GM21360 (cell line): ENCODE results near the gene LRP8.

ENCODE experiments used
- ATAC-seq: cut with Tn5 transposase; IDR thresholded peaks from one replicate; pipeline ENCODE4 v1.9.1; 2021; ENCODE audit warnings: mild to moderate bottlenecking, moderate library complexity; ENCODE audit not compliant: unreplicated experiment

LRP8 gene

DNA sequence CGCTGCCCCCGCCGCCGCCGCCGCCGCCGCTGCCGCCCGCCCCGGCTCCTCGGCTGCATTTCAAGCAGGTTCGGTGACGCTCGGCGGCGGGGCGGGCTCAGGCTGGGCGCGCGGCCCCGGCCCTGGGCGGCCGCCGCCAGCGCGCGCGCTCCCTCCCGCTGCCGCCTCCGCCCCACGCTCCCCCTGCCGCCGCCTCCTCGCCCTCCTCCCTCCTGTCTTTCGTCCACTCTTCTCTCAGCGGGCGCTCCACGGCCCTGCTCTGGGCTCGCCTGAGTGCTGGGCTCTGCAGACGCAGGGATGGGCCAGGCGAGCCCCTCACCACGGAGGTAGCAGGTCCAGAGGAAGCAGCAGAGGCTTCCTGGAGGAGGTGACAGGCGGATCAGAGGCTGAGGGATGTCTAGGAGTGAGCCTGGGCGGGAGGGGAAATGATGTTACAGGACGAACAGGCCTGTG is at the start of gene LRP8:
LRP8 (minus strand) TSS at position 62 of the 453 bp plus-strand sequence. CDS start 158 bp downstream, outside the sequence.
- peak; percentile 43 for ATAC-seq

DNA sequence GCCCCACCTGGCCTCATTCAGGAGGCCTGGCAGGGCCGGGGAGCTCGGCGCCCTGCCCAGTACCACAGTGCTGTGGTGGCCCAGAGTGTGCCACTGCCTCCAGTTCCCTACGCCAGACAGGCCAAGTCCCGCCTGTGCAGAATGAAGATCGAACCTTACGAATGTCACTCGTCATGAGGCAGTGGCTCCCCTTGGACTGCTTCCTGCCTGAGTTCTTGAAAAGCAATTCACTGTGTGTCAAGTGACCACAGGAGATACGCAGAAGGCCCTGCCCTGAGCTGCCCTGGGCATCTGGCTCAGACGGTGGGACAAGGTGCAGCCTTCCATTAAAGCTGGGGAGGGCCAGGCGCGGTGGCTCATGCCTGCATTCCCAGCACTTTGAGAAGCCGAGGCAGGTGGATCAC is 49.6 kb upstream of the LRP8 start:
- no peak for ATAC-seq

DNA sequence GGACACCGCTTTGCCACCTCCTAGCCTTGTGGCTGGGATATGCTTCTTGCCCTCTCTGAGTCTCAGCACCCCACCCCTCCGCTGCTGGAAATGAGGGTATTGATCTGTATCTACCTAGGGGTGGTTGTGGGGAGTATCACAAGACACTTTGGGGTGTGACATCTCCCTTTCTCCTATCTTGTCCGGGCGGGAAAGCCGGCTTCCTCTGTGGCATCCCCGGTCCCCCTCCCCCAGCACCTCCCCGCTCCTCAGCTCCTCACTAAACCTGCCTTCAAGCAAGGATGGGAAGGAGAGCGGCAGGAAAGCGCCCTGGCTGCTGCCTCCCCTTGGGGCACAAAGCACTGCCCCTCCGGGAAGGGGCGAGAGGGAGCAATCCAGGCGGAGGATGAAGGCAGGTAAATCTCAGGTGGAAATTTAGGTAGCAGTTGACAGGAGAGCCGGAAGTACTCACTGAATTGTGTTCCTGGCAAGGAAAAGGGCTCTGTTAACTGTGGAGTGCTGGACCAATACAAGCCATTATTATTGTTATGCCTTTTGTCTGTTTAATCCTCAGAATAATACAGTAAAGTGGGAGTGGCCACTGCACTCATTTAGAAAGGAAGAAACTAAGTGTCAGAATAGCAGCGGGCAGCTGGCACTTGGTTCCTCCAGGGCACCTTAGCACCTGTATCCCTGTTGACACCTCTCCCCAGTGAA is 49.0 kb upstream of the LRP8 start:
- no peak for ATAC-seq

DNA sequence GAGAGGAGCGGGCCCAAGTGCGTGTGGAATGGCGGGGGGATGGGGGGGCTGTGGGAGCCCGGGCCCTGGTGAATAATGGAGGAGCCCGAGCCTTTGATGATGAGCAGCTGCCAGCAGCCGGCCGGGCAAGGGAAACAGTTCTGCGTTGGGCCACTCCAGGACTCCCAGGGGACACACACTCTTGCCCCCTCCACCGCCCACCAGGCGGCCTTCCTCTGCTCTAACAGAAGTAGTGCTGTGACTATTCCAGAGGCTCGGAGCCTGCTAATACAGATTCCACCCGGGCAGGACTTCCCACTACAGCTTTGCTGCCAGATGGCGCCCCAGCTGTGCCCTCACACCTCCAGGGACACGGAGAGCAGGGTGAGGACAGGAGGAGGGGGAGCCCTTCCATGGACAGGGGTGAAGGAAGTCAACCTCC is 48.2 kb upstream of the LRP8 start:
- no peak for ATAC-seq

DNA sequence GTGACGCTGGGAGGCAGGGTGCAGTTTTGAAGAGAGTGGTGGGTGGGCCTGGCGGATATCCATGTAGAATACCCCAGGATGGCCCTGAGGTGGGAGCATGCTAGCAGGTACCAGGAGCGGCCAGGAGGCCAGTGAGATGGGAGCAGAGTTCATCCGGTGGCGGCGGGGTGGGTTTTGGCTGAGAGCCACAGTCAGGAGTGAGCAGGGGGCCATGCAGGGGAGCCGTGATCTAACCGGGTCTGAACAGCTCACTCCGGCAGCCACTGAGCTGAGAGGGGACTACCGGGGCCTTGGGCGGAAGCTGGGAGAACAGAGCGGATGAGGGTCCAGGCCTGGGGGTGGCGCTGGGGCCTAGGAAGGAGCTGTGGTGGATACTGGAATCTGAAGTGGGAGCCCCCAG is 47.6 kb upstream of the LRP8 start:
- no peak for ATAC-seq

DNA sequence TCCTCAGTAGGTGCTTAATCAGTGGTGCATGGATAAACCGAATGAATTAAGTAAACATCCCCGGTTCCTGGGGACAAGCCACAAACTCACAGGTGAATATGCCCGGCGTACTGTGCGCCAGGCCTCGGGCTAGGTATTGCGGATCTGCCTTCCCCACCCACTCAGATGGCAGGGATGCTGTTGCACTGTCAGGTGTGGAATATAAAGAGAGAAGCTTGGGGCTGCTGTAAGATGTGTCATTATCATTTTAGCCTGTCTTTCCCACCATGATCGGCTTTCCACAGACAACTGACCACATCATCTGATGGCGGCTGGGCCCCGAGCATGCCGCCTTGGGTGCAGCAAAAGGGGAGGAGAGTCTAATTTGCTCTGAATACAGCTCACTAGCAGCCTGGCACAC is 45.4 kb upstream of the LRP8 start:
- ATAC-seq: no peak

DNA sequence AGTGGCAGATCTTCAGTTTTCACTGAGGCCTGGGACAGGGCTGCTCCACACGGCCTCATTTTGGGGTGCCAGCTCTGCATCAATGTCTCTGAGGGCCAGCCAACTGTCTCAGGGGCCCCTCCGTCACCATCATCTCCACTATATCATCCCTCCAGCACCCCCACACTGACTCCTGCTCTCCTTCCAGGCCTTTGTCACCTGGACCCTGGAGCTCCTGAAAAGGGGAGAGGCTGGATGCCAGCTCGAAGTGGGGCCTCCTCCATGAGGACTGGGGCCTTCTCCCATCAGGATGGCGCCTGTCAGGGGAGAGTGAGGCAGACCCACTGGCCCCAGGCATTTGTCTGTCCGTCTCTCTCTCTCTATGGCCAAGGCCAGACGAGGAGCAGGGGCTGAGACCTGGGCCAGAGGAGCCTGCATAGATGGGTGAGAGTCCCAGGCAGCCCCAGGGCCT is 44.7 kb upstream of the LRP8 start:
- no peak for ATAC-seq

DNA sequence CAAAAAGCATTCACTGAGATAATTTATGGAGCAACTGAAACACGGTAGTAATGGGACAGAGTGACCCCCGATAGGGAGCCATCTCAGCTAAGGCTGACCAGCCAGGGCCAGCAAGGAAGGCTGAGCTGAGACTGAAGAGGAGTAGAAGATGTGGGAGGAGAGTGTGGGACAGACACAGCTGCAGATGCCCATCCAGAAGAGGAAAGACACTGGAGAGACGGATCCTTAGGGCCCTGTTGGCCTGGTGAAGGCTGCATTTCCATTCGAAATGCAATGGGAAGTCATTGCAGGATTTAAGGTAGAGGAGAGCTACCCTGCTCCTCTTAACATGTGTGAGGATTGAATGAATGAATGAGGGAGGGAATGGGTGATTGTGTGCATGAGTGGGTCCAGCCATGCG is 44.0 kb upstream of the LRP8 start:
- ATAC-seq: no peak

DNA sequence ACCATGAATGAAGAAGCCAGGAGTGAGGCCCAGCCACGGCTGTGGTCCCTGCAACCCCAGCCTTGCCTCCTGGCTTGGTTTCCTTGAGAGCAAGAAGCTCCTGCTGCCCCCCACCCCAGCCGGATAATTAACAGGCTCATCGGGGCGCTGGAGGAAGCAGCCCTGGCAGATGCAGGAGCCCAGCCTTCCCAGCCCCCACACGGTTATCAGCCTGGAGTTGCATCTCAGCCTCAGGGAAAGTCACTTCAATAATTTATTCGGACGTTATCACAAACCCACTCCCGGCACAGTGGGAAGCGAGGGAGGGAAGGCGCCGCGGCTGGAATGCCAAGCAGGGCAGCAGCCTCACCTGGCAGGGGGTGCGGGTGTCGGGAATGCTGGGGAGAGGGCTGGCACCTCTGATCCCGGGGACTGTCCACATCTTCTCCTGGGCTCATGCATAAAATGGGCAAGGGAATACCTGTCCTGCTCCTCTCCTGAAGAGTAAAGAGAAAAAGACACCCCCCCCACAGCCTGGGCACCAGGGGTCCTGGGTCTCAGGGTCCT is 43.3 kb upstream of the LRP8 start:
- no peak for ATAC-seq

DNA sequence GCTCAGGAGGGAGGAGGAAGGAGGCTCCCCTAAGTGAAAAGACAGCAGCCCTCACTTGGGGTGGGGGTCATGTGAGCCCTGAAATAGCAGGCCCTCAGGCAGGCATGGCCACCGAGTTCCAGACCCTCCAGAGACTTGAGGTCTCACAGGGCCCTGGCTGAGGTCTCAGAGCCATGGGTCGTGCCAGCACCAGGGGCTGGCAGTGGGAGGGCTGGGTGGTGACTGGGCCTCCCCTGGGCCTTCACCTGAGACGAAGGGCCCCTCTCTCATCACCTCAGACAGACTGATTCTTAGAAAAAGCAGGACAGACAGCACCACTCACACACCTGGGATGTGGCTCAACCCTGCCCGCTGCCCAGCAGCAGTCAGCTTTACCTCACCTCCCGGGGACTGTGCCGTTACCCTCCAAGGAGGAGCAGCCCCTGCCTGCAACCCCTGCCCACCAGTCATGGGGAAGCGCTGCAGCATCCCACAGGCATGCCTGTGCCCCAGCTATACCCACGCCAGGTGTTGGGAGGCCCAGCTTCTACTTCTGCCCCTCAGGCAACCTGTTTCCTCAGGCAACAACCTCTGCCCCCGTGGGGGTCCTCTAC is 42.6 kb upstream of the LRP8 start:
- ATAC-seq: no peak

DNA sequence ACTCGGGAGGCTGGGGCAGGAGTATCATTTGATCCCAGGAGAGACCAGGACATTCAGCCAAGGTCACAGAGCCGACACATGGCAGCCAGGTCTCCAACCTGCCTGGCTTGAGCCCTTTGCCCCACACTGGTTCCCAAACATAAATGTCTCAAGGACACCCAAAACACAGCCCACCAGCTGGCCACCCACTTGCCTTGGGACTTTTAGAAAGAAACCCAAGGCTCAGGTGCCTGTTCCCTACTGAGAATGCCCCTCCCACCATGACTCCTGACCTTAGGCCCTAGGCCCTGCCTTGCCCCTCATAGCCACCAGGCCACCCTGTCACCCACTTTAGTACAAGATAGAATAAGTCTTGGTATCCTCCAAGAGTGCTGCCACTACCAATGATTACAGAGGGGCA is 41.9 kb upstream of the LRP8 start:
- no peak for ATAC-seq

DNA sequence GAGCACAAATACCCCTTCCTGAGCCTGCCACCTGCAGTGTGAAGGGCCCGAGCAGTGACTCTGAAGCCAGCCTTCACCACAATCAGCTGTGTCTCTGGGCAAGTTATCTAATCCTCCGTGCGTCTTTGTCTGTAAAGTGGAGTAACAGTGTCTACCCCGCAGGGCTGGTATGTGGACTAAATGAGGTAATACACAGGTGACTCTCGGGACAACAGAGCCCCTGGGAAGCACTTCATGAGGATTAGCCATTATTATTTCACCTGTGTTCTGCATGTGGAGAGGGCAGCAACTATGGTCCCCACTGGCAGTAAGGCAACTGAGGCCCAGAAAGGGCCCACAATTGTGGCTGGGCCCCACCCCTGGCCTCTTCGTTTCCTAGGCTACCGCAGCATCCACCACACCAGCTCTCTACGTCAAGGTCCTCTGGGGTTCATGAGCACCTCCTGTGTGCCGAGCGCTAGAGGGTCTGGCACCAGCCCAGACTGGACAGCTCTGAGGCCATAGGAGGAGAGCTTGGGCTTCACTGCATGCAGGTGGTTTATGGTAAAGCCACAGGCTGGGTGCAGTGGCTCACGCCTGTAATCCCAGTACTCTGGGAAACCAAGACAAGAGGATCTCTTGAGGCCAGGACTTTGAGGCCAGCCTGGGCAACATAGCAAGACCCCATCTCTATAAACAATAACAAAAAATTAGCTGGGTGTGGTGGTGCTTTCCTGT is 41.3 kb upstream of the LRP8 start:
- ATAC-seq: no peak

DNA sequence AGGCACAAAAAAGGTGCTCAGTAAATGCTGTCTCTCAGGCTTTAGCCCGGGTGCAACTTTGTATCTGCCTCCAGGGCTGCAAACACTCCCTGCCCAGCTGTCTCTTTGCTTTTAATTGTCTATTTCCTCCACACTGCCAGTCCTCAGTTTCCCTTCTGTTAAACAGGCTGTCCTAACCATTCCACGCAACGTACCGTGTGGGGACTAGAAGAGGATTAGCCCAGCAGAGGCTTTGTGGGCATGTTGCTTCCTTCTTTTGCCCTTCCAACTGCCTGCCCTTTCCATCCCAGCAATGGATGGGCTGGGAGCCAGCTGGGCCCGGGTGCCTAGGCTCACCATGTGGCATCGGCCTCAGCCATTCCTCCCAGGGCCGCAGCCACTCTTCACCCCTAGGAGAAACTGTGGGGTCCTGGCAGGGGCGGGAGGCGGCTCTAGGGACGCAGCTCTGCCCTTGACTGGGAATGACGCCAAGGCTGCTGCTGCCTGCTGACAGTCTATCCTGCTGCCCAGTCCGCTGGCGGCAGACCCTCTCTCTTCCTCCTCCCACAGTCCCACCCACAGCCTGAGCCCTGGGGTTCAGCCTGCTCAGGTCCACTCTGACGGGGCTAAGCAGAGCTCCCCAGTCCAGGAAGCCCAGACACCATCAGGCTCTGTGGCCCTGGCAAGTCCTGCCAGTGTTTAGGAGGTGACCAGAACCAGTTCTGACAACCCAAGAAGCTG is 40.6 kb upstream of the LRP8 start:
- ATAC-seq: no peak

DNA sequence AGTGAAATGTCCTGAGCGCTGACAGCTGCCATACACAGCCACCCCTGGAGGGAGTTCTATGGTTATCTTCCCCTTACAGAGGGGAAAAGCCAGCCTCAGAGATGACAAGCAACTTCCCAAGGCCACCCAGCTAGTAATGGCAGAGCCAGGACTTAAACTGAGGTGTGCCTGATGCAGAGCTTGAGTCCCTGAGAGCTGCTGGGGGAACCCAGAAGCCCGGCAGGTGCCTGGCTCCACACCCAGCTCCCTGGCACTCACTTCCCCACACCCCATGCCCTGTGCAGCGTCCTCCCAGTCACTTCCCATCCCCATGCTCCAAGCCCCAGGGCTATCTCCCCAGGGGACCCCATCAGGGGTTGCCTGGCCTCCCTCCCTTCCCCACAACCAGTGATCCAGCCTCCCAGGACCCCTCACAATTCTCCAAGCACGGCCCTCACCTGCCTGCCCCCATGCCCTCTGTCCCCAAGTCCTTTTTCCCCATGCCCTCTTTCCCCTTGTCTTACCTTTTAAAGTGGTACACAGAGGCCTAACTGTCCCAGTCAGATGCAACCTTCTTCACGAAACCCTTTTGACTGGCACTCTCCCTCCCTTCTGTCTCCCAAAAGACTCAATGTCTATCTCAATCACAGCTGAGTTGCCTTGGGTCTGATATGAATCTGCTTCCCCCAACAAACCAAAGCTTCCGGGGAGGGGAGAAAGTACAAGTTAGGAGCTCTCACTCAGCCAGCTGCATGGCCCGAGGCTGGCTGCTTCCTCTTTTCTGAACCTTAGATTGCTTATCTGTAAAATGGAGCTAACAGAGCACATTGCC is 39.8 kb upstream of the LRP8 start:
- peak; percentile 78 for ATAC-seq

DNA sequence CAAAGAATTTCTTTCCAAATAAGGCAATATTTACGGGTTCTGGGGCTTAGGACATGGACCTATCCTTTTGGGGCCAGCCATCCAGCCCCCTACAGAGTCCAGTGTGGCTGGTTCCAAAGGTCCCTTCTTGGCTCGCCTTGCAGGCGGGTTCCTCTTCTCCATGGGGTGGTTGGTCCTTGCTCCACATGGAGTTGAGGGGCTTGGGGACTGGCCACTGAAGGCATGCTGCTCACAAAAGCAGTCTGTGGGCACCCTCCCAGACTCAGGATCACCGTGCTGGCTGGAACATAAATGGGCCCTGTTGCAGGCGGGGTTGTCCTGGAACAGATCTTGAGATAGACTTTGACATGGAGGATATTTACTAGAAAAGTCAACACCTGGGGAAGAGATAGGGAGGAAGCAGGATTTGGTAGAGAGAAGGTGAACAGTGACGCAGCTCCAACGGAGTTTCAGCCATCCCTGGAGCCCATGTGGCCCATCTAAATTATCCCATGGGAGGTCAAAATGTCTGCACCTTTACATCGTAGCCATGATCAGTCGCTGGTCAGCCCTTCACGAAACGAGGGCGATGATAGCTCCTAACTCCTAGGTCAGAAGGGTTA is 39.1 kb upstream of the LRP8 start:
- ATAC-seq: no peak

DNA sequence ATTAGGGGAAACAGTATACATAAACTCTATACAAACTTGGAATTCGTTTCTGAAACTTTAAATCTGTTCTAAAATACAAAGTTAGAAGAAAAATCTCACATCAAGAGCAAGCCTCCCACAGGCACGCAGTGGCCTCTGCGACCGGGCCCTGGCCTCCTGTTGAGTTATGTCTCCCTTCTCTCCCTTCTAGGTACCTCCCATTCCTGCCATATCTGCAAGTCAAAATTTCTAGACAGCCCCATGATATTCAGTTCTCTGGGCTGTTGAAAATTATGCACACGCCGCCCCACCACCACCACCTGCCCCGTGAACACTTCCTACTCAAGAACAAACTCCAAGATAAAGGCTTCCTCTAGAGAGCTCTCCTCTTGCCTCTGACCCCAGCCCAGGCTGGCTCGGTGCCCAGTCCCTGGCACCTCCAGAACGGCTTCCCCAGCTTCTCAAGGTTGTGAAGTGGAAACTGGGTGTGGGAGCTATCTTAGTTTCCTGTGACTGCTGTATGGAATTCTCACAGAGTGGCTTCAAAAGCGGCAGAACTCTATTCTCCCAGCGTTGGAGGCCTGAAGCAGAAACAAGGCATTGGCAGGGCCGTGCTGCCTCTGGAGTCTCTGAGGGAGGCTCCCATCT is 37.7 kb upstream of the LRP8 start:
- no peak for ATAC-seq

DNA sequence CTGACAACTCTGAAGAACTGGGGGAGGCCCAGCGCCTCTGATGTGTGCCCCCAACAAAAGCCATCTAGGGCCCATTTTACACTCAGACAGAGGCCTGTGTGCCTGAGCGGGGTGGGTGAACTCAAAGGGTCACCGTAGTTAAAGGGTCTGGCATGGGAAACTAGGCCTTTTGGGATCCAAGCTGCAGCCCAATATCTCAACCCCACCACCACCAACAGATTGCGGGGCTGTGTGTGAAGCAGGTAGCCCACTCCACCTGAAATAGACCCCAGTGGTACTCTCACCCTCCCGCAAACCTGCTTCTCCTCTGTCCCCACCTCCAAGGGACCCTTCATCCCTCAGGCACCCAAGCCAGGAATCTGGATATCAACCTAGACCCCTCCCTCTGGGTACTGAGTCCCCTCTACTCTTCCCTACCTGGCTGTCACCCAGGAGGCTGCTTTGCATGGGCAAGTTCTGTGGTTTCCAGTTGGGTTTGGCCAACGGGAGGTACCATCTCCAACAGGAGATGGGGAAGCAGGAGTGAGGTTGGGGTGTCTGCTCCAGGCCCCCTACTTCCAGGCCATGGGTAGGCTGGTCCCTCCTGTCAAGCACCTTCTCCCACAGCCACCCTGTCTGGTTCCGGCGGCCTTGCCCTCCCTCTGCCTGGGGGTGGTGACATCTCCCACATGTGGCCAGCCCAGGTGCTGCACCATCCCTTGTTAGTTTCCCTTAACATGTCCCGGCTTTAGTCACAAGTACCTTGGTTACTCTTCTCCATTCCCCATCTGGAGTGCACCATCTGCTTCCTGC is 35.2 kb upstream of the LRP8 start:
- ATAC-seq: no peak

DNA sequence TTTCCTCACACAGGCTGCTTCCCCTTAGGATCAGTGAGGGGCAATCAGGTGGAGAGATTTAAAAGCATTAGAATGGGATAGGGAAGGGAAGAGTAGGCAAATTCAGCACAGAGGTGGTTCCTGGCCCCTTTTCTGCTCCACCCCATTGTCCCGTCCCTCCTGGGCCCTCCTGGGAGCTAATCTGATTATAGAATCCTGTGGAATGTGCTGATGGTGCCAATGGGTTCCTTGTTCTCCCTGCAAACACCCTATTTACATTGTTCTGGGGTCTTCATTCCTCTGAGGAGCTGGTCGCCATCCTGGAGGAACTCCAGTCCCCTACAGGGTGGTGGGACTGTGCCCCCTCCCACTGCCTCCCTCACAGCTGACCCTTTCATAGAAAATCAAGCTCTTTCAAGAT is 34.4 kb upstream of the LRP8 start:
- no peak for ATAC-seq

DNA sequence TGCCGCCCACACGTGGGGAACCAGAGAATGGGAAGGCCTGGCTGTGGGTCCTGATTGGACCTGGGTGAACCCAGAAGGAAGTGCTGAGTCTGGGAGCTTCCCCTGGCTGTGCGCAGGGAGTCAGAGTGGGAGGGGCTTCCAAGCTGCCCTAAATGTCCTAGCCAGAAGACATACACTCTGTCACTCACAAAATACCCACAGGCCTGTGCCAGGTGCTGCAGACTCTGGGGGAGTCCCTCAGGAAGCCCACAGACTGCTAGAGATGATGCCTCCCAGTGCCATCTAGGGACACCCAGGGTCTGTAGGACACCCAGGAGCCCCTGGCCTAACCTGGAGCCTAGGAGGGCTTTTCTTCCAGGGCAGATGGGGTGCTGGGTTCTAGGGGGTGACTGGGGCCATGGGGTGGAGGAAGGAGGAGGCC is 33.7 kb upstream of the LRP8 start:
- no peak for ATAC-seq
